Islet precursor cell (in vitro differentiated cells): ENCODE results near the gene CEACAM1.
"Not testable (repeated sequence)": the region's sequence is repeated elsewhere in the genome, so short reads cannot be mapped to it uniquely, and the experiment has no call there.

ENCODE experiments used
- DNase-seq: peaks from one replicate; pipeline ENCODE4 v3.0.0-alpha.2; 2018

Gene CEACAM1

DNA sequence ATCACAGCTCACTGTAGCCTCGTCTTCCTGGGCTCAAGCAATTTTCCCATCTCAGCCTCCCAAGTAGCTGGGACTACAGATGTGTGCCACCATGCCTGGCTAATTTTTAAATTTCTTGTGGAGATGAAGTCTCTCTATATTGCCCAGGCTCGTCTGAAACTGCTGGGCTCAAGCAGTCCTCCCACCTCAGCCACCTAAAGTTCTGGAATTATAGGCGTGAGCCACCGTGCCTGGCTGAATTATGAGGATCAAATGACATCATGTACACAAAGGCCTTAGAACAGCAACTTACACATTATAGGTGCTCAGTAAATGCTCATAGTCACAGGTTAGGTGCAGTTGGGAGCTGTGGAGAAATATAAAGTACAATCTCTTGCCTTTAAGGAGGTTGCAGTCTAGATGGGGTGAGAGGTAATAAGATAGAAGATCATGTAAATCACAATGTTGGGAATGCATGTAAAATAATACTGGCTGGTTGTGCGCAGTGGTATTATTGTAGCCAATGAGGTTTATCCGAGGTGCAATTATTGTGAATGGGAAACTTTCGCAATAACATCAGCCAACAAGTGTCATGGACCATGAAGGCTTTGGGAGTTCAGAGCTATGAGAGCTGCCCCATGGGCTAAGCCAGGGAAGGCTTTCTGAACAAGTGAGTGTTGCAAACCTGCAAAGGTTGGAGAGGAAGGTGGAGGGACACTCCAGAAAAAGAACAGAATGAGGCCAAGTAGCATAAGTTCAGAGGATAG is 55.7 kb downstream of the CEACAM1 start:
- DNase-seq = no peak

DNA sequence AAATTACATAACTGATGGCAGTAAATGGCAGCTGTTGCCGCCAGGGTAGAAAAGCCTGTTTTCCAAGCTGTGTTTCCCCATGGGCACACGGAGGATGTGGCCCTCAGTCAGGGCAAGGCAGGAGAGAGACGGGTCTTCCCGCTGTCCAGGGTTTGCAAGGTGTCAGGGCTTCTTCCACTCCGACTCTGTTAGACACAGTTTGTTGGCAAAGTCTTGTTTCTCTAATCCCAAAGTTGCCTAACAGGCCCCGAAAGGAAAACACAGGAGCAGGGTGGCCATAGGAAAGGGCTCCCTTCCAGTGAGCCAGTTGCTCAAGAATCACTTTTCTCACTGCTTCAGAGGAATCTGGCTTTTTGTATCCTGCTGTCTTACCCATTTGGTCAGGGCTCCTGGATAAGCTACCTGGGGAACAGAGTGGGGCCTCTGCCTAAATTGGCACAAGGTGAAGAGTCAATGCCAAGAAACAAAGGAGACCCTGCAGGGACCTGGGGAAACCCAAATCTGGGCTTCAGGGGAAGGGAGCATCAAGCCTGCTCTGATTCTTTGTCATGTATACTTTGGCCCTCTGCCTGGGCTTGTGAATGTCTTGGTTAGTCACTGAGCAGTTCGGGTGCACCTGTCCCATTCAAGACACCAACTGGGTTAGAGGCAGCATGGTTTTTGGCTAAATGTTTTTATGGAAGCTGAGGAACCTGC is 56.6 kb downstream of the CEACAM1 start:
- DNase-seq = no peak

DNA sequence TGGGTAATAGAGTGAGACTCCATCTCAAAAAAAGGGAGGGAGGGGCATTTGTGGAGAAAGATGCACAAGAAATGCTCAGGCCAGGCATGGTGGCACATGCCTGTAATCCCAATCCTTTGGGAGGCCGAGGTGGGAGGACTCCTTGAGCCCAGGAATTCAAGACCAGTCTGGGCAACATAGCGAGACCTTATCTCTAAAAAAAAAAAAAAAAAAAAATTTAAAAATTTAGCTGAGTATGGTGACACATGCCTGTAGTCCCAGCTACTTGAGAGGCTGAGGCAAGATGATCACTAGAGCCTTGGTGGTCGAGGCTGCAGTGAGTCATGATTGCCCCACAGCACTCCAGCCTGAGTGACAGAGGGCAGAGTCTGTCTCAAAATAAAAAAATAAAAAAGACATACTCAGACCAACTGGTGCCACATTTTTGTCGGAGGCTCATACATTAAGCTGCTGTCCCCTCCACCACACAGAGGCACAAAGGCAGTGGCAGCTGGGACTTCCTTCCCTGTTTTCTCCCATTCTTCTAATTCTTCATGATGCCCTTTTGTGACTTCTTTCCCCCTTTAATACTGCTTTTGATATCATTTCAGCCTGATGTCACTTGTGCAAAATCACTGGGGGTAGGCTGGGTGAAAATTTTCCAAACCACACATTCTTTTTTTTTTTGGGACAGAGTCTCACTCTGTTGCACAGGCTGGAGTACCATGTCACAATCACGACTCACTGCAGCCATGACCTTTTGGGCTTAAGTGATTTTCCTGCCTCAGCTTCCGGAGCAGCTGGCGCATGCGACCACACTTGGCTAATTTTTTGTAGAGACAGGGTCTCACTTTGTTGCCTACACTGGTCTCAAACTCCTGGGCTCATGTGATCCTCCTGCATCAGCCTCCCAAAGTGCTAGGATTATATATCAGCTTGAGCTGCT is 58.7 kb downstream of the CEACAM1 start:
- peak; percentile 86 for DNase-seq

DNA sequence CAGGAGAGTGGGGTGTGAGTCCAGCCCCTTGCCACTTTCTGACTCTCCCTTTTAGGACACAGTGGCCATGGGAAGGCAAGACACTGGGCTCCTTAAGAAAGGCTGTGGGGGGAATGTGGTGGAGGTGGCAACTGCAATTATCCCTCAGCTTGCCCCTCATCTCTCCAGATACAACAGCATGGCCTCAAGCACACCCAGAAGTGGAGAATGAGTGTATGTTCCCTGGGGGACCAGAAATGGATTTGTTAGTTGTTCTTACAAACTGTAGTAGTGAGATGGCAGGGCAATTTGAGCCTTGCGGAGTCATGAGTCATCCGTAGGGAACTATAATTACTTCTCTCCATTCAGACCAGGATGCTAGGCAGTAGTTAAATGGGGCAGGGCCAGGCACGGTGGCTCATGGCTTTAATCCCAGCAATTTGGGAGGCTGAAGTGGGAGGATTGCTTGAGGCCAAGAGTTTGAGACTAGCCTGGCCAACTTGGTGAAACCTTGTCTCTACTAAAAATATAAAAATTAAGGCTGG is 59.9 kb downstream of the CEACAM1 start:
- peak; percentile 96 for DNase-seq

DNA sequence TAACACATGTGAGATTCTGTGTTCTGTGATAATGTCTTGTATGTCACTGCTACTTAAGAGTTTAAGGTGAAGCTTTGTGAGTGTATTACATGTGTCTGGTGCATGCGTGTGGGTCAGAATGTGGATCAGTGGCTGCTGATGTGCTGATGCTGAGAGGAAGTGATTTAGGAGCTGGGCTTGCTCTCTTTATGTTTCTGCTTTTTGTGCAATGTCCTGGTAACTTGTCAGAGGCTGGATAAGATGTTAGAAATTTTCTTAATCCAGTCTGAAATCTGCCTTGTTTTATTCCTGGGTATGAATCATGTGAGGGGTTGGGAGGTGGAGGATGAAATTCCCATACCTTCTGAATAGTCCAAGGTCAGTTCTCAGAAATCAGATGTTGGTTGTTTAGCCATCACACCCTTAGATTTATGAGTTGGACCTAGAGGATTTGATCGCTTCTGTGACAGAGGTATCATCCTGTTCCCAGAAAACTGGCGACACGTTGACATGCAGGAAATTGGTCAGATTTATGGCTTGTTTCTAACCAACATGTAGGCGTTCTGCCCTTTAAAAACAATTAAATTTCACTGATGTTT is 61.0 kb downstream of the CEACAM1 start:
- no peak for DNase-seq

DNA sequence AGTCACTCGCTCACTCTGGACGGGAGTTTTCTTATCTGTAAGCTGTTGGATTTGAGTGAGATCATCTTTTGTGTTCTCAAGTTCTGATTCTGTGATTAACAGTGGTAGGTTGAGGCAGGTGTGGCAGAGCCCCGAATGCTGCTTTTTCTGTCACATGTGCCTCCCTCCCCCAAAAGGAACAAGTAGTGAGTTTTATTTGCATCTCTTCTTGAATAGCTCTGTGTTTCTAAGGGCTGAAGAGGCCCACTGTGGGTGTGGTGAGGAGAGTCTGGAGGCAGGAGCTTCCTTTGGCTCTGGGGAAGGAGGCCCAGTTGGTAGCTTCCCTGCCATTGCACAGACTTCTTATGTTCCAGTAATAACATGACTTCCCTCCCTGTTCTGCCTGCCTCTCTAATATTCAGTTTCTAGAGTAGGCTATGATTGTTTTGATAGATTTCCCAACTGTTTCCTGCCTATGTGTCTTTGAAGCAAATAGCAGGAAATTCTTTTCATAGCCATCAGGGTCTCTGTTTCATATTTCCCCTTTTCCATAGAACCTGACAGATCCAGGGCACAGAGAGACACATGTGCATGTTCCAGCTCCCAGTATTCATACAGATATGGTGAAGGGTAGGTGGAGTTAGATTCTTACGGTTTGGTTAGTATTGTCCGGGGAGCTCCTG is 61.6 kb downstream of the CEACAM1 start:
- no peak for DNase-seq

DNA sequence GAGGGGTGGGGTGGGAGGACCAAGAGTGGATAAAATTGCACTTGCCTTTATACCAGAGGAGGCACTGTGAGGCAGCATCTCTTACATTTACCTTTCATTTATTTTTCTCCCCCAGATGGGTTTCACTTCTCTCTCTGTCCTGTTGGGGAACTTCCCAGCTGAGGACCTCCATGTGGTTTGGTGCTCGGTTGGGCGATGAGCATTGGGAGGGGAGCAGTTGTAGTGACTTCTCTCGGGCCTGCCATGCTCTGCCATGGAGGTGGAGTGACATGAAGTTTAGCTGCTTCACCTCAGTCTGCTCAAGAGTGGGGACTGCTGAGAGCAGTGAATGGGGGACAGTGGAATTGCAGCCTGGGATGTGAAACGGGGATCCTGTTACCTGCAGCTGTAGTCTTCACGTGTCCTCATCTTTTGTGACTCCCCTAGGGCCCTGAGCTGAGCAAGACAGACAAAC is 62.4 kb downstream of the CEACAM1 start:
- DNase-seq = no peak

DNA sequence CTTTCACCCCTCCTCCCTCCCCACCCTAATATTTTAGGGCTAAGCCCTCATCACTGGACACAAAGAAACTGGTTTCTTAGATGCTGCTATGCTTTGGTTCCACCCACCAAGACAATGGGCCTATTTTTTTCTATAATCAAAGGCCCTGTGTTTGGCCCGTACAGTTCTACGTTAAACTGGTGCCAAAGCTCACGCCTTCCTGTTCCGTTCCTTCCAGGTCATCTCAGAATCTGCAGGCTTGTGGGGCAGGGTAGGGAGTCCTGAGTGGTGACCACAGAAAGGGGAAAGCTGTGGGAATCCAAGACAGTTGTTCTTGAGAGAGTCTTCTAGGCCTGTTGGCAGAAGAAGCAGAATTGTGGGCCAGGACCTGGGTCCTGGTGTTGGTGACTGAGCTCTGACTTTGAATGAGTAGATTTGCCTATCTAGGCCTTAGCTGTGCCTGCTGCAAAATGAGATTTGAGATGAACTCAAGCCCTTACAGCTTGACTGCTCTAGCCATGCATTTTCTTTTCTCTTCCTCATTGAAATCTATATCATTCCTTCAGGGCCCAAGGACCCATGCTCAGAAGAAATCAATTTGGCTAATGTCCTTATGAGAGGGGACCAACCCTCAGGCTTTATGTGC is 66.5 kb downstream of the CEACAM1 start:
- DNase-seq = no peak

DNA sequence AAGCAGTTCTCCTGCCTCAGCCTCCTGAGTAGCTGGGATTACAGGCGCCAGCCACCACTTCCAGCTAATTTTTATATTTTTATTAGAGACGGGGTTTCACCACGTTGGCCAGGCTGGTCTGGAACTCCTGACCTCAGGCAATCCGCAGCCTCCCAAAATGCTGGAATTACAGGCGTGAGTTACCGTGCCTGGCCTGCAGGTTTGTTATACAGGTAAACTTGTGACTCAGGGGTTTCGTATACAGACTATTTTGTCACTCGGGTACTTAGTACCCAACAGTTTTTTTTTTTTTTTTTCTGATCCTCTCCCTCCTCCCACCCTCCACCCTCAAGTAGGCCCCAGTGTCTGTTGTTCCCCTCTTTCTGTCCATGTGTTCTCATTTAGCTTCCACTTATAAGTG is 67.0 kb downstream of the CEACAM1 start:
- not testable (repeated sequence) for DNase-seq

DNA sequence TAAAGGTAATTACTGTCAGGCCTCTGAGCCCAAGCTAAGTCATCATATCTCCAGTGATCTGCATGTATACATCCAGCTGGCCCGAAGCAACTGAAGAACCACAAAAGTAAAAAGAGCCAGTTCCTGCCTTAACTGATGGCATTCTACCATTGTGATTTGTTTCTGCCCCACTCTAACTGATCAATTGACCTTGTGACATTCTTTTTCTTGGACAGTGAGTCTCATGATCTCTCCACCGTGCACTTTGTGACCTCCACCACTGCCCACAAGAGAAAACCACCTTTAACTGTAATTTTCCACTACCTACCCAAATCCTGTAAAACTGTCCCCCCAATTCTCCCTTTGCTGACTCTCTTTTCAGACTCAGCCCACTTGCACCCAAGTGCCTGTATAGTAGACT is 68.4 kb downstream of the CEACAM1 start:
- DNase-seq = no peak
